GM12878 (cell line): ENCODE results near the gene ATN1. TPM values are rescaled to one million over a fixed set of nuclear protein-coding genes. Genes with fewer than 3 reads are reported as not detected.

ENCODE experiments used
- BCL3 ChIP-seq: IDR thresholded peaks from 2 replicates; pipeline ENCODE4 v1.6.1; 2011; ENCODE audit warnings: borderline replicate concordance, low read depth, mild to moderate bottlenecking, moderate library complexity, low read length; ENCODE audit not compliant: insufficient read depth, poor library complexity, severe bottlenecking
- CHD2 ChIP-seq: IDR thresholded peaks from 2 replicates; pipeline ENCODE4 v1.6.1; 2011; ENCODE audit warnings: low read depth, low read length, improper control_type of control experiment, borderline replicate concordance
- CUX1 ChIP-seq: IDR thresholded peaks from 2 replicates; pipeline ENCODE4 v1.6.1; 2012; ENCODE audit warnings: improper control_type of control experiment, low read depth, low read length; ENCODE audit not compliant: insufficient replicate concordance
- MEF2A ChIP-seq: IDR thresholded peaks from 2 replicates; pipeline ENCODE4 v1.6.1; 2011; ENCODE audit warnings: low read depth, mild to moderate bottlenecking, low read length, moderate library complexity; ENCODE audit not compliant: insufficient read depth
- NFIC ChIP-seq: IDR thresholded peaks from 2 replicates; pipeline ENCODE4 v1.6.1; 2012; ENCODE audit warnings: low read depth, mild to moderate bottlenecking, inconsistent platforms, low read length, moderate library complexity
- PML ChIP-seq: IDR thresholded peaks from 2 replicates; pipeline ENCODE4 v1.6.1; 2012; ENCODE audit warnings: low read length, inconsistent platforms
- POLR2A ChIP-seq: IDR thresholded peaks from 2 replicates; pipeline ENCODE4 v1.6.1; 2011; ENCODE audit warnings: low read depth, mild to moderate bottlenecking, low read length
- REST ChIP-seq: IDR thresholded peaks from 2 replicates; pipeline ENCODE4 v1.6.1; 2012; ENCODE audit warnings: mild to moderate bottlenecking, low read depth, low read length
- SIN3A ChIP-seq: IDR thresholded peaks from 2 replicates; pipeline ENCODE4 v1.6.1; 2012; ENCODE audit warnings: low read depth, low read length, improper control_type of control experiment
- SMC3 ChIP-seq: IDR thresholded peaks from 2 replicates; pipeline ENCODE4 v1.6.1; 2011; ENCODE audit warnings: low read length, improper control_type of control experiment, borderline replicate concordance
- SUZ12 ChIP-seq: fragments of 200-600 bp; sonication (generic); IDR thresholded peaks from one replicate; pipeline ENCODE4 v1.6.1; 2018; ENCODE audit warnings: antibody characterized with exemption, mild to moderate bottlenecking; ENCODE audit not compliant: unreplicated experiment
- TAF1 ChIP-seq: IDR thresholded peaks from 2 replicates; pipeline ENCODE4 v1.6.1; 2011; ENCODE audit warnings: mild to moderate bottlenecking, low read depth, low read length, borderline replicate concordance
- ZNF384 ChIP-seq: IDR thresholded peaks from 2 replicates; pipeline ENCODE4 v1.6.1; 2012; ENCODE audit warnings: low read depth, mild to moderate bottlenecking, low read length, improper control_type of control experiment, borderline replicate concordance
- polyA plus RNA-seq, 11 experiments: library from polyadenylated mRNA; depleted of rRNA in 4 of 11; unstranded in 6 of 11; stranded (reverse) in 5 of 11; fragments of >200 nt; fragmentation: Nextera tagmentation in 4 of 11; fragmentation: Illumina TruSeq in 1 of 11; extraction: Ambion mirVana in 4 of 11; extraction: Trizol in 1 of 11; gene quantifications; 1 replicate in 1 of 11; 2 replicates in 10 of 11; pipeline versions ENCODE4 v1.2.1 to v1.2.3, GENCODE V29; 2011 to 2016; ENCODE audit warnings: inconsistent platforms in 2 of 11, missing spikeins in 2 of 11, low read depth in 1 of 11
- total RNA-seq, 4 experiments: library from RNA; depleted of rRNA in 3 of 4; stranded (reverse); fragments of >200 nt in 3 of 4; fragmentation: Illumina TruSeq in 1 of 4; extraction: Trizol in 1 of 4; gene quantifications; 2 replicates each; pipeline versions ENCODE4 v1.2.1 to v1.2.3, GENCODE V29; 2013 to 2021
- TF ChIP-seq, protein P1 (sequence below): IDR thresholded peaks from 2 replicates; pipeline ENCODE4 v1.6.1; 2011; ENCODE audit warnings: low read depth, mild to moderate bottlenecking, low read length, moderate library complexity, borderline replicate concordance; ENCODE audit errors: extremely low read depth
- TF ChIP-seq, protein P2 (sequence below): fragments of 450-650 bp; IDR thresholded peaks from 2 replicates; pipeline ENCODE4 v1.6.1; 2017; ENCODE audit warnings: mild to moderate bottlenecking, low read depth, inconsistent platforms; ENCODE audit not compliant: poor library complexity, severe bottlenecking

The ATN1 gene
- total and polyA plus RNA-seq, 10 of the 15 experiments (the other 5 are each of a cell fraction or from before 2014, with no cell fraction given), result 0.08 to 44.5 (median 5.0) TPM

DNA sequence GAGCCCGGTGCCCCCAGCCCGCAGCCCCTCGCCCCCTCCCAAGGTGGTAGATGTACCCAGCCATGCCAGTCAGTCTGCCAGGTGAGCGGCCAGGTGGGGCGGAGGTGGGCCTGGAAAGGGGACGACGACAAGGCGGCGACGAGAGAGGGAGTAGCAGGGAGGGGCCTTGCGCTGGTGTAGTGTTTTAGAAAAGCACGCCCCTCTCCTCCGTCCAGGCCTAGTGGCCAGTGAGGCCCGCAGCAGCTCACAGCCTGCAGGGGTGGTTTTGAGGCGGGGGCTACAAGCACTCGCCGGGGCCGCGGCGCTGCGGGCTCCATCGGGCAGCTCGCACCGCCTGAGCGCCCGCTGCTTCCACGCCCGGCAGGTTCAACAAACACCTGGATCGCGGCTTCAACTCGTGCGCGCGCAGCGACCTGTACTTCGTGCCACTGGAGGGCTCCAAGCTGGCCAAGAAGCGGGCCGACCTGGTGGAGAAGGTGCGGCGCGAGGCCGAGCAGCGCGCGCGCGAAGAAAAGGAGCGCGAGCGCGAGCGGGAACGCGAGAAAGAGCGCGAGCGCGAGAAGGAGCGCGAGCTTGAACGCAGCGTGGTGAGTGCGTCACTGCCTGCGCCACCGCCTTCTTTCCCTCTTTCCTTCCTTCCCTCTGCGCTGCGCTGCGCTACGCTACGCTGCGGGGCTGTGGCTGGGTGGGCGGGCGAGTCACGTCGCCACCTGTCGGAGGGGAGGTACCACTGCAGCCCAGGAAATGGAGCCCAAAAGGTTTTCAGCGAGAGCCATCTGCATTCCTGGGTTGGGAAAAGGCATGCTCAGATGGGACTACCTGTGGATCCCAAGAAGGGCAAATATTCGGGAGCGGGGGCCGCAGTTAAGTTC lies 10.0 kb downstream of the ATN1 start (continued):
- no peak for TF ChIP-seq REST
- TF ChIP-seq SIN3A, result no peak
- TF ChIP-seq MEF2A, result peak; percentile 64; the same call in 1 of the 2 replicates
- TF ChIP-seq PML, result no peak
- TF ChIP-seq, protein P1, sequence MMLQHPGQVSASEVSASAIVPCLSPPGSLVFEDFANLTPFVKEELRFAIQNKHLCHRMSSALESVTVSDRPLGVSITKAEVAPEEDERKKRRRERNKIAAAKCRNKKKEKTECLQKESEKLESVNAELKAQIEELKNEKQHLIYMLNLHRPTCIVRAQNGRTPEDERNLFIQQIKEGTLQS, result no peak
- TF ChIP-seq ZNF384, result 0 out of 2 replicates have a peak, but pooled peaks have one; percentile 20
- TF ChIP-seq NFIC, result no peak
- TF ChIP-seq, protein P2, sequence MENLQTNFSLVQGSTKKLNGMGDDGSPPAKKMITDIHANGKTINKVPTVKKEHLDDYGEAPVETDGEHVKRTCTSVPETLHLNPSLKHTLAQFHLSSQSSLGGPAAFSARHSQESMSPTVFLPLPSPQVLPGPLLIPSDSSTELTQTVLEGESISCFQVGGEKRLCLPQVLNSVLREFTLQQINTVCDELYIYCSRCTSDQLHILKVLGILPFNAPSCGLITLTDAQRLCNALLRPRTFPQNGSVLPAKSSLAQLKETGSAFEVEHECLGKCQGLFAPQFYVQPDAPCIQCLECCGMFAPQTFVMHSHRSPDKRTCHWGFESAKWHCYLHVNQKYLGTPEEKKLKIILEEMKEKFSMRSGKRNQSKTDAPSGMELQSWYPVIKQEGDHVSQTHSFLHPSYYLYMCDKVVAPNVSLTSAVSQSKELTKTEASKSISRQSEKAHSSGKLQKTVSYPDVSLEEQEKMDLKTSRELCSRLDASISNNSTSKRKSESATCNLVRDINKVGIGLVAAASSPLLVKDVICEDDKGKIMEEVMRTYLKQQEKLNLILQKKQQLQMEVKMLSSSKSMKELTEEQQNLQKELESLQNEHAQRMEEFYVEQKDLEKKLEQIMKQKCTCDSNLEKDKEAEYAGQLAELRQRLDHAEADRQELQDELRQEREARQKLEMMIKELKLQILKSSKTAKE, result no peak
- no peak for TF ChIP-seq CUX1
- no peak for TF ChIP-seq SUZ12
- TF ChIP-seq BCL3, result peak; percentile 76
- TF ChIP-seq SMC3, result peak; percentile 52; the same call in 1 of the 2 replicates
- TF ChIP-seq CHD2, result peak; percentile 98
- TF ChIP-seq POLR2A, result peak; percentile 87
- peak; percentile 90; the same call in 1 of the 2 replicates for TF ChIP-seq TAF1
